Suprapubic skin (tissue), 4 donors: ENCODE measurements around the gene B9D1. TPM values are rescaled to one million over a fixed set of nuclear protein-coding genes. Genes with fewer than 3 reads are reported as not detected.

Experiments used
- DNase-seq, 2 donors: peaks; one replicate each; pipeline ENCODE4 v3.0.0-alpha.2; 2019; ENCODE audit warnings: low spot score in 2 of 2
- H3K27ac ChIP-seq: fragments of 200-600 bp; sonication (generic); one replicate; pipeline ENCODE4 v1.5.1; 2019
- H3K27me3 ChIP-seq: fragments of 200-600 bp; sonication (generic); one replicate; pipeline ENCODE4 v1.5.1; 2019
- H3K36me3 ChIP-seq: fragments of 200-600 bp; sonication (generic); one replicate; pipeline ENCODE4 v1.5.1; 2019
- H3K4me1 ChIP-seq: fragments of 200-600 bp; sonication (generic); one replicate; pipeline ENCODE4 v1.5.1; 2019
- H3K4me3 ChIP-seq: fragments of 200-600 bp; sonication (generic); one replicate; pipeline ENCODE4 v1.5.1; 2019; ENCODE audit warnings: mild to moderate bottlenecking
- H3K9me3 ChIP-seq: fragments of 200-600 bp; sonication (generic); one replicate; pipeline ENCODE4 v1.5.1; 2019
- CTCF ChIP-seq, 2 donors: fragments of 200-600 bp in 1 of 2; fragments of 450-650 bp in 1 of 2; sonication (generic) in 1 of 2; IDR thresholded peaks; one replicate each; pipeline ENCODE4 v1.5.1; 2016 to 2019; ENCODE audit warnings: antibody characterized with exemption in 2 of 2, mild to moderate bottlenecking in 1 of 2, moderate library complexity in 1 of 2
- EP300 ChIP-seq: sonication (generic); formaldehyde crosslinking; IDR thresholded peaks from one replicate; pipeline ENCODE4 v1.6.1; 2017; ENCODE audit warnings: antibody characterized with exemption
- POLR2A ChIP-seq, 2 donors: fragments of 450-650 bp; IDR thresholded peaks; one replicate each; pipeline ENCODE4 v1.6.1; 2017; ENCODE audit warnings: antibody characterized with exemption in 2 of 2, mild to moderate bottlenecking in 2 of 2, moderate library complexity in 2 of 2
- POLR2AphosphoS5 ChIP-seq, 3 donors: sonication (generic); formaldehyde crosslinking; IDR thresholded peaks; one replicate each; pipeline ENCODE4 v1.6.1; 2017; ENCODE audit warnings: antibody characterized with exemption in 3 of 3
- WGBS: methylation state at CpG from one replicate; pipeline ENCODE4 v1.1.5; 2018; 5-methylcytosine and 5-hydroxymethylcytosine counted together
- total RNA-seq, 4 donors: library from RNA; depleted of rRNA; stranded (reverse); fragments of >200 nt; gene quantifications; one replicate each; pipeline ENCODE4 v1.1.0, GENCODE V29; 2016

Gene B9D1
- total RNA-seq, 4 donors from 2014 or later: 10.7 to 21.7 (median 17.3) TPM

GRCh38 chr17:19299214-19299747 is 63.2 kb downstream of the B9D1 start:
- WGBS: 56% methylated on average over 4 of the region's 4 CpGs
- no peak for DNase-seq
- Histone ChIP-seq H3K27me3 (no peaks in the 10 kb centered on the region), H3K27ac (no peak overlapping the region), H3K4me3 (no peak overlapping the region), H3K36me3 (peaks cover 3% of the 10 kb centered on the region), H3K9me3 (no peaks in the 10 kb centered on the region), H3K4me1 (peaks cover 70% of the 10 kb centered on the region)
- TF ChIP-seq CTCF (IDR thresholded peaks at IDR 0.05) (no peak), EP300 (no peak), POLR2A (IDR thresholded peaks at IDR 0.05) (no peak), POLR2AphosphoS5 (IDR thresholded peaks at IDR 0.05) (no peak)

DNA sequence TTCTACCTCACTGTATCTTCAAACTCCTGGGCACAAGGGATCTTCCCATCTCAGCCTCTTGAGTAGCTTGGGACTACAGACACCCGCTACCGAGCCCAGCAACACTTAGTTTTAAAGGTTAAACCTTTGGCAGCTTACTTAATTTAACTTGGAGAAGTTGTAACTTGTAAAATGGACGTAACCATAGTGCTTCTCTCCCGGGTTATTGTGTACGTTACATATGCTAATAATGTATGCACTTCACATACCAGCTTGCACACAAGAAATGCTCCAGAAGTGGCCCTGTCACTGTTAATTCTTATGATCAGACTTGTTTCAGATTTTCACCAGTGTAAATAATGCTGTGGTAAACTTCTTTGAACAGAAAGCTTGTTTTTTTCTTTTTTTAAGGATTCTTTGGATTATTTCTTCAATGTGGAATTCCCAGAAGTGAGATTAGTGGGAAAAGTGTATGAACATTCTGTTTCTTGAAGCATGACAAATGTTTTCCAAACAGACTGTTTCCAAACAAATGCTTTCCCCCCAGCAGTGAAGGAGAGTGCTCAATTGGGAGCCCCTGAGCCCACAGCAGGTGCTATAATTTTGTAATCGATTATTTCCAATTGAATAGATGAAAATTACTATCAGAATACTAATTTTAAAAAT is 63.8 kb downstream of the B9D1 start:
- Histone ChIP-seq H3K9me3 (no peaks in the 10 kb centered on the region), H3K4me1 (peaks cover 67% of the 10 kb centered on the region), H3K27ac (peak overlapping the region; percentile 71), H3K4me3 (no peak overlapping the region), H3K36me3 (no peaks in the 10 kb centered on the region), H3K27me3 (no peaks in the 10 kb centered on the region)
- DNase-seq: no peak
- 49% methylated on average over 6 of the region's 6 CpGs for WGBS
- TF ChIP-seq POLR2A (IDR thresholded peaks at IDR 0.05) (no peak), EP300 (no peak), CTCF (IDR thresholded peaks at IDR 0.05) (no peak), POLR2AphosphoS5 (IDR thresholded peaks at IDR 0.05) (no peak)

GRCh38 chr17:19296786-19297778 is 65.4 kb downstream of the B9D1 start:
- Histone ChIP-seq H3K4me3 (no peak overlapping the region), H3K27ac (no peak overlapping the region), H3K9me3 (no peaks in the 10 kb centered on the region), H3K4me1 (peaks cover 61% of the 10 kb centered on the region), H3K36me3 (no peaks in the 10 kb centered on the region), H3K27me3 (no peaks in the 10 kb centered on the region)
- no peak for DNase-seq
- WGBS: 84% methylated on average over 11 of the region's 11 CpGs
- TF ChIP-seq POLR2AphosphoS5 (IDR thresholded peaks at IDR 0.05) (no peak), EP300 (no peak), CTCF (IDR thresholded peaks at IDR 0.05) (no peak), POLR2A (IDR thresholded peaks at IDR 0.05) (no peak)

DNA sequence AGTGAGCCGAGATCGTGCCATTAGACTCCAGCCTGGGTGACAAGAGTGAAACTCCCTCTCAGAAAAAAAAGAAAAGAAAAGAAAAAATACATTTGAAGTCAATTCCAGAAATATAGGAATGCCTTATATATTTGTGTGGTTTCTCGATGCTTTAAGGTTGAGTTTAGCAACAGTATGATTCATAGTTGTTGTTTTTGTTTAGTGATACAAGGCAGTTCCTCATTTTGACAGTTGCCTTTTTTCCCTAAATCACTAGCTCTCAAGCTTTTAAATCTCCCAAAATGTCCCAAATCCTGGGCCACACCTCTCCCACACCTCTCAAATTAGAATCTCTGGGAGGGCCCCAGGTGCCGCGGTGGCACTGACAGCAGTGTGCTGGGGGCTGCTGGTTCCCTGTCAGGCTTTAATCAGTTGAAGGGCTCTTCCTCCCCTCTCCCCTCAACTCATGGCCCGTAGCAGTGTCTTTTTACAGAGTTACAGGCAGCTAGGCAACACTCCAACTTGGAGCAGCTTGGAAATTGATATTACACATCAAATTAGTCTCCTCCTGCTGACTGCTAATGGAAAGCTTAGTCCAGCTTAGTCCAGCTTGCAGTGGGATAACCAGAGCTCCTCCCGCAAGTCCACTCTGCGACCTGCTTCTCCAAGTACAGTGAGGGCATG is 66.9 kb downstream of the B9D1 start:
- DNase-seq: no peak
- H3K4me1 ChIP-seq: peaks cover 58% of the 10 kb centered on the region
- no peak for TF ChIP-seq CTCF (IDR thresholded peaks at IDR 0.05)
- no peak for TF ChIP-seq POLR2AphosphoS5 (IDR thresholded peaks at IDR 0.05)
- no peak for TF ChIP-seq EP300
- no peak for TF ChIP-seq POLR2A (IDR thresholded peaks at IDR 0.05)

More for the DNA sequence above, 66.9 kb downstream of the B9D1 start:
- Histone ChIP-seq H3K9me3 (no peaks in the 10 kb centered on the region), H3K27ac (no peak overlapping the region), H3K4me3 (no peak overlapping the region), H3K27me3 (no peaks in the 10 kb centered on the region), H3K36me3 (no peaks in the 10 kb centered on the region)
- 66% methylated on average over 8 of the region's 8 CpGs for WGBS
